ENCODE results near the gene SMIM29. TPM values are rescaled to one million over a fixed set of nuclear protein-coding genes. Genes with fewer than 3 reads are reported as not detected.
A peak's percentile ranks its signal among the peaks of the same experiment; 100 is the strongest.

Gene SMIM29
- total RNA-seq, 4 donors from 2014 or later, result 8.2 to 14.9 (median 12.5) TPM

DNA sequence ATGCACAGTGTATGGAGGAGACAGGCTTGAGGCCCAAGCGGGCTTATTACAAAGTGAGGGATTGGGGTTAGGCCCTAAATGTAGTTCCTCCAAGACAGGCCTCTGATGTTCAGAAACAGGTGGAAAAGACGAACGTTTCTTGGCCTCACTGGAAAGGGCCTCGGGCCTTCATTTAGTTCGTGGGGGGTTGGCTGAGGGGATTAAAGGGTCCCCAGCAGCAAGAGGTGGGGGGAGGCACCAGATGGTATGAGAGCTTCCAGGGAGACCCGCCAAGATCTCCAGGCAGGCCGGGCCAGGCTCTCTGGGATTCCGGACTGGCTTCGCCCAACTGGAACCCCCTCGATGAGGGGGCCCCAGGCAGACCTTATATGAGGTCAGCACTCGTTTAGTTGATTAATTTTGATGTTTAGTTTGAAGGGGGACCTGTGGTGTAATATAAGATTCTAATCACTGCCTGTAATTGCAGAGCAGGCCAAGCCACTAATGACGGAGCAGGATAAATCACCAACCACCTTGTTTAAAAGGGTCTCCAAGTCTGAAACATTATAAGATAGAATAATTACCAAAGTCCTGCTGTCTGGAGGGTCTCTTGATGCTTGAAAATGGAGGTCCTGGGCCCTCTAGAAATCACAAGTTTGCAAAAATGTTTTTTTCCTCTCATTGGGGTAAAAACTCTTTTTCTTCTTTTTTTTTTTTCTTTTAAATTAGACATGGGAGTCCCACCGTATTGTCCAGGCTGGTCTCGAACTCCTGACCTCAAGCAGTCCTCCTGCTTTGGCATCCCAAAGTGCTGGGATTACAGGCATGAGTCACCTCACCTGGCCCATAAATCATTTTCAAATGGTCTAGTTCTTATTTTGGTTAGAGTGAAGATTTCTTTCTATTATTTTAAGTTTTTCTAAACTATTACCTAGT lies 10.0 kb downstream of the SMIM29 start:
- H3K27ac ChIP-seq, result peak overlapping the region in 3 of 4 donors; percentile 86 to 88 (median 88)
- DNase-seq, result no peak
- WGBS, 2 donors (ENCODE audit: low coverage in 1 of 2), result 44 to 55% methylated on average over 3 to 14 of the region's 14 CpGs
- no peaks in the 10 kb centered on the region for H3K27me3 ChIP-seq
- H3K9me3 ChIP-seq, result no peaks in the 10 kb centered on the region
- TF ChIP-seq POLR2A (IDR thresholded peaks at IDR 0.05) (no peak), EP300 (IDR thresholded peaks at IDR 0.05; ENCODE audit: low read depth) (no peak), POLR2AphosphoS5 (IDR thresholded peaks at IDR 0.05) (no peak)
- TF ChIP-seq, protein P1, sequence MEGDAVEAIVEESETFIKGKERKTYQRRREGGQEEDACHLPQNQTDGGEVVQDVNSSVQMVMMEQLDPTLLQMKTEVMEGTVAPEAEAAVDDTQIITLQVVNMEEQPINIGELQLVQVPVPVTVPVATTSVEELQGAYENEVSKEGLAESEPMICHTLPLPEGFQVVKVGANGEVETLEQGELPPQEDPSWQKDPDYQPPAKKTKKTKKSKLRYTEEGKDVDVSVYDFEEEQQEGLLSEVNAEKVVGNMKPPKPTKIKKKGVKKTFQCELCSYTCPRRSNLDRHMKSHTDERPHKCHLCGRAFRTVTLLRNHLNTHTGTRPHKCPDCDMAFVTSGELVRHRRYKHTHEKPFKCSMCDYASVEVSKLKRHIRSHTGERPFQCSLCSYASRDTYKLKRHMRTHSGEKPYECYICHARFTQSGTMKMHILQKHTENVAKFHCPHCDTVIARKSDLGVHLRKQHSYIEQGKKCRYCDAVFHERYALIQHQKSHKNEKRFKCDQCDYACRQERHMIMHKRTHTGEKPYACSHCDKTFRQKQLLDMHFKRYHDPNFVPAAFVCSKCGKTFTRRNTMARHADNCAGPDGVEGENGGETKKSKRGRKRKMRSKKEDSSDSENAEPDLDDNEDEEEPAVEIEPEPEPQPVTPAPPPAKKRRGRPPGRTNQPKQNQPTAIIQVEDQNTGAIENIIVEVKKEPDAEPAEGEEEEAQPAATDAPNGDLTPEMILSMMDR (IDR thresholded peaks at IDR 0.05), result no peak
- H3K4me1 ChIP-seq, result peaks cover 0 to 38% (median 27%) of the 10 kb centered on the region in 4 donors
- intact Hi-C loops (cut with DNase I; ENCODE audit: low total_unique reads), result loop anchor here (2.0 to 5.0 kb wide), 2 partner anchors 44 to 1397 kb away; partner anchors contain the start of gene PSMB8
- H3K36me3 ChIP-seq, result no peaks in the 10 kb centered on the region
- peak overlapping the region in 3 of 4 donors; percentile 65 to 80 (median 69) for H3K4me3 ChIP-seq
- in situ Hi-C loops (cut with MboI; ENCODE audit: low pct_ligation_motif_present in 1 of 4, low pct_unique_long_range_greater_than_20kb in 1 of 4, low sequenced_read_pairs in 3 of 4), result no loop called here

DNA sequence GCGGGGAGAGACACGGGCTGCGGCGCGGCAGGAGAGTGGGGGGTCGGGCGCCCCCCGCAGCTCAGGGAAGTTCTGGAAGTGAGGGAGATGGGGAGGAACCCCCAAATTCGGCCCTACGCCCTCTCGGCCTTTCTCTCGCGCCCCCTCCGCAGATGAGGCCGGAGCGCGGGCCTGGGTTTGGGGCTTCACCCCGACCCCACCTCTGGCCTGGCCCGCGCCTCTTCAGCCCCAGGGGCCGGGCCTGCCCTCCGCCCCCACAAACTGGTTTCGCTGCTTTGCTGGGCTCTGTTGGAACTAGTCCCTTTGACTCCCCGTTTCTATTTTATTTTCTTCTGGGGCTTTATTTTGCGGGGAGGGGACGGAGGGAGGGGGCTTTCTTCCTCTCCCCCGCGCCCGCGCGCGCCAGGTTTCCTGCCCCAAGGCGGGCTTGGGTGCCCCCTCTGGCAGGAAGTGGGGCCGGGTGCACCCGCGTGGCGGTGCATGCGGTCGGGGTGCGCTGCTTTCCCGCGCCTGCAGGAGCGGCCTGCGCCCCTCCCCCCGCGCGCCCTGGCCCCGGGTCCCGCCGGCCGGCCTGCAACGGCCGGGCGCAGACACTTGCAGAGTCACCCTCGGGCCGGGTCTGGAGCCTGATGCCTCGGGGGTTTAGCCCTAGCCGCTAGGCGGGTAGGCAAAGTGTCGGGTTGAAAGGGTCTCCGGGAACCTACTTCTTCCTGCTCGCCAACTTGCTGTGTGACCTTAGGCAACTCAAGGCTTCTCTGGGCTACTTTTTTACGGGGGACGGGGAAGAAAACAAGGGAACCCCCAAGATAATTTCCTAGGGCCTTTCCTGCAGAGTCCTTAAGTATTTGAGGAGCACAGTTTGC lies 10.9 kb downstream of the SMIM29 start:
- no peaks in the 10 kb centered on the region for H3K9me3 ChIP-seq
- intact Hi-C loops (cut with DNase I; ENCODE audit: low total_unique reads) (loop anchor here (2.0 to 5.0 kb wide), 2 partner anchors 43 to 1396 kb away; partner anchors contain the start of gene PSMB8), in situ Hi-C loops (cut with MboI; ENCODE audit: low pct_ligation_motif_present in 1 of 4, low pct_unique_long_range_greater_than_20kb in 1 of 4, low sequenced_read_pairs in 3 of 4) (no loop called here)
- H3K4me3 ChIP-seq, result peak overlapping the region; percentile 65 to 80 (median 74)
- H3K36me3 ChIP-seq, result no peaks in the 10 kb centered on the region
- peak; percentile 68 for DNase-seq
- peaks cover 0 to 33% (median 26%) of the 10 kb centered on the region in 4 donors for H3K4me1 ChIP-seq
- WGBS, 2 donors (ENCODE audit: low coverage in 1 of 2), result 0 to 2% methylated on average over 8 to 55 of the region's 64 CpGs
- no peaks in the 10 kb centered on the region for H3K27me3 ChIP-seq
- TF ChIP-seq POLR2AphosphoS5 (IDR thresholded peaks at IDR 0.05) (peak in 1 of 3 donors; percentile 17), EP300 (IDR thresholded peaks at IDR 0.05; ENCODE audit: low read depth) (no peak)
- TF ChIP-seq, protein P1 (IDR thresholded peaks at IDR 0.05), result peak in 4 of 5 experiments; percentile 20 to 43 (median 29)
- peak overlapping the region; percentile 83 to 88 (median 87) for H3K27ac ChIP-seq

DNA sequence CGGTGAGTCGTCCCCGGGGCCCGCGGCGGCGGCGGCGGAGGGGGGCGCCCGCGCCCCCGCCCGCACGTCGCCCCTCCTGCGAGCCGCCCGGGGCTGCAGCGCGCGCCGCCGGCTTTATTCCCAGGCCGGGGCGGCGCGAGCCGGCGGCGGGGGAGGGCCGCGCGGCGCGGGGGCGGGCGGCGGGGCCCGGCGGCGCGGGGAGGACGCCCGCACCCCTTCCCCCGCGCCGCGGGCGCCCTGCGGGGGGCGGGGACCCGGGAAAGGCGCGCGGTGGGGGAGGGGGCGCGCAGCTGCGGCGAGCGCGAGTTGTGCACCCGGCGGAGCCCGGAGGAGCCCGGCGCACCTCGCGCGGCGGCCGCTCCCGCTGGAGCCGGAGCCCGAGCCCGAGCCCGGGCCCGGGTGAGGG lies 11.5 kb downstream of the SMIM29 start:
- no peak for TF ChIP-seq POLR2AphosphoS5 (IDR thresholded peaks at IDR 0.05)
- TF ChIP-seq EP300 (IDR thresholded peaks at IDR 0.05; ENCODE audit: low read depth), result no peak
- TF ChIP-seq, protein P1 (IDR thresholded peaks at IDR 0.05), result no peak
- no peak for TF ChIP-seq POLR2A (IDR thresholded peaks at IDR 0.05)
- Histone ChIP-seq H3K27me3 (no peaks in the 10 kb centered on the region), H3K27ac (peak overlapping the region; percentile 96 to 99 (median 98)), H3K36me3 (no peaks in the 10 kb centered on the region), H3K9me3 (no peaks in the 10 kb centered on the region), H3K4me1 (peaks cover 0 to 33% (median 26%) of the 10 kb centered on the region in 4 donors), H3K4me3 (peak overlapping the region; percentile 75 to 92 (median 79))
- intact Hi-C loops (cut with DNase I; ENCODE audit: low total_unique reads) (loop anchor here (5.0 kb wide), 1 partner anchor 1395 kb away; the partner anchor contains the start of gene PSMB8), in situ Hi-C loops (cut with MboI; ENCODE audit: low pct_ligation_motif_present in 1 of 4, low pct_unique_long_range_greater_than_20kb in 1 of 4, low sequenced_read_pairs in 3 of 4) (no loop called here)
- DNase-seq, result no peak
- WGBS, 2 donors (ENCODE audit: low coverage in 1 of 2), result no CpG with 5 or more reads among the region's 78 CpGs

Data from transverse colon (tissue), 4 donors.